Right lobe of liver (tissue), 6 donors: ENCODE results near the gene LYSMD3. TPM values are rescaled to one million over a fixed set of nuclear protein-coding genes. Genes with fewer than 3 reads are reported as not detected.

Experiments
- ATAC-seq, 4 donors: fragments of 200-7000 bp; cut with Tn5 transposase; one replicate each; pipeline ENCODE4 v1.9.1; 2020; ENCODE audit warnings: mild to moderate bottlenecking in 4 of 4, moderate library complexity in 4 of 4
- DNase-seq, 3 donors: peaks; one replicate each; pipeline ENCODE4 v3.0.0-alpha.2; 2020
- H3K27ac ChIP-seq, 3 donors: fragments of 200-600 bp; one replicate each; pipeline ENCODE4 v1.8.0; 2022
- H3K27me3 ChIP-seq, 2 donors: fragments of 200-600 bp; one replicate each; pipeline ENCODE4 v1.8.0; 2022
- H3K36me3 ChIP-seq, 4 donors: fragments of 200-600 bp; sonication (generic) in 1 of 4; one replicate each; pipeline versions ENCODE4 v1.5.1 to v1.8.0; 2017 to 2022; ENCODE audit warnings: control low read depth in 1 of 4
- H3K4me1 ChIP-seq, 4 donors: fragments of 200-600 bp; sonication (generic) in 1 of 4; one replicate each; pipeline versions ENCODE4 v1.5.1 to v1.8.0; 2017 to 2022; ENCODE audit warnings: control low read depth in 1 of 4
- H3K4me3 ChIP-seq, 3 donors: fragments of 200-600 bp; one replicate each; pipeline ENCODE4 v1.8.0; 2022
- H3K9me3 ChIP-seq, 4 donors: fragments of 200-600 bp; sonication (generic) in 1 of 4; one replicate each; pipeline versions ENCODE4 v1.5.1 to v1.8.0; 2017 to 2022; ENCODE audit warnings: control low read depth in 1 of 4
- CTCF ChIP-seq, 4 donors: fragments of 200-600 bp in 3 of 4; fragments of 450-650 bp in 1 of 4; IDR thresholded peaks; one replicate each; pipeline versions ENCODE4 v1.5.1 to v1.8.0; 2016 to 2022; ENCODE audit warnings: antibody characterized with exemption in 4 of 4, mild to moderate bottlenecking in 2 of 4
- POLR2A ChIP-seq: fragments of 450-650 bp; IDR thresholded peaks from one replicate; pipeline ENCODE4 v1.6.1; 2017; ENCODE audit warnings: antibody characterized with exemption, mild to moderate bottlenecking
- WGBS: methylation state at CpG from one replicate; pipeline ENCODE4 v1.1.6; 2018; ENCODE audit warnings: low coverage, low lambda C conversion rate; ENCODE audit not compliant: insufficient coverage; ENCODE audit errors: missing lambda C conversion rate; 5-methylcytosine and 5-hydroxymethylcytosine counted together
- intact Hi-C, 2 donors: fragments of 100-400 bp; cut with DNase I; formaldehyde crosslinking; loops; one replicate each; pipeline versions ENCODE4 v1.11.2 to v1.14.1; 2022
- total RNA-seq, 6 experiments: library from RNA; depleted of rRNA in 2 of 6; stranded (reverse); fragments of >200 nt in 2 of 6; fragmentation: NEBNext Ultra II Directional in 3 of 6; extraction: Animal tissue kit (Norgen Biotek cat#: 25700) in 3 of 6; gene quantifications; one replicate each; pipeline versions ENCODE4 v1.1.0 to v1.2.4, GENCODE V29; 2016 to 2023
- donor health status: DM: no; HTN: yes; CAD: no.
- donor health status: DM: no; HTN: no; CAD: no.
- donor health status: DM: no; HTN: no; CAD: no.
- donor health status: DM: no; HTN: yes; CAD: no.
- donor health status: DM: no; HTN: yes; CAD: no.

LYSMD3 gene
- total RNA-seq, 6 experiments from 2014 or later: 11.4 to 16.6 (median 13.3) TPM

GRCh38 chr5:90550963-90551362 lies 21.6 kb upstream of the LYSMD3 start:
- no peak for ATAC-seq
- Histone ChIP-seq H3K27me3 (peaks cover 0 to 12% of the 10 kb centered on the region in 2 donors), H3K4me3 (no peak overlapping the region), H3K9me3 (no peaks in the 10 kb centered on the region), H3K27ac (no peak overlapping the region), H3K4me1 (no peaks in the 10 kb centered on the region), H3K36me3 (no peaks in the 10 kb centered on the region)
- DNase-seq: no peak
- 43% methylated on average over 3 of the region's 3 CpGs for WGBS
- intact Hi-C loops: no loop called here
- TF ChIP-seq POLR2A (no peak), CTCF (IDR thresholded peaks at IDR 0.05) (no peak)

- no peaks in the 10 kb centered on the region for H3K9me3 ChIP-seq
- WGBS: 61% methylated on average over 2 of the region's 2 CpGs
- H3K27ac ChIP-seq: no peak overlapping the region
- no peaks in the 10 kb centered on the region for H3K4me1 ChIP-seq
- H3K4me3 ChIP-seq: no peak overlapping the region
- H3K36me3 ChIP-seq: no peaks in the 10 kb centered on the region
- intact Hi-C loops: no loop called here
- TF ChIP-seq CTCF (IDR thresholded peaks at IDR 0.05): no peak
- TF ChIP-seq POLR2A: no peak
- H3K27me3 ChIP-seq: peaks cover 0 to 12% of the 10 kb centered on the region in 2 donors
- DNase-seq (no peak), ATAC-seq (no peak)
Observed at GRCh38 chr5:90549729-90550275, 20.4 kb upstream of the LYSMD3 start.

- Histone ChIP-seq H3K4me1 (no peaks in the 10 kb centered on the region), H3K27me3 (peaks cover 0 to 12% of the 10 kb centered on the region in 2 donors), H3K36me3 (no peaks in the 10 kb centered on the region), H3K4me3 (no peak overlapping the region), H3K9me3 (no peaks in the 10 kb centered on the region), H3K27ac (no peak overlapping the region)
- no peak for ATAC-seq
- no peak for DNase-seq
- TF ChIP-seq CTCF (IDR thresholded peaks at IDR 0.05) (no peak), POLR2A (no peak)
- intact Hi-C loops: no loop called here
Observed at GRCh38 chr5:90549223-90549622, 19.8 kb upstream of the LYSMD3 start.

- Histone ChIP-seq H3K4me1 (no peaks in the 10 kb centered on the region), H3K27ac (no peak overlapping the region), H3K9me3 (no peaks in the 10 kb centered on the region), H3K27me3 (peaks cover 0 to 12% of the 10 kb centered on the region in 2 donors), H3K4me3 (no peak overlapping the region), H3K36me3 (no peaks in the 10 kb centered on the region)
- ATAC-seq: no peak
- TF ChIP-seq POLR2A (no peak), CTCF (IDR thresholded peaks at IDR 0.05) (no peak)
- DNase-seq: no peak
- 19% methylated on average over 5 of the region's 5 CpGs for WGBS
- intact Hi-C loops: no loop called here
Observed at GRCh38 chr5:90548069-90548593, 18.7 kb upstream of the LYSMD3 start.
